ENCODE results near the gene SPP2. TPM values are rescaled to one million over a fixed set of nuclear protein-coding genes. Genes with fewer than 3 reads are reported as not detected.

Gene SPP2, protein sequence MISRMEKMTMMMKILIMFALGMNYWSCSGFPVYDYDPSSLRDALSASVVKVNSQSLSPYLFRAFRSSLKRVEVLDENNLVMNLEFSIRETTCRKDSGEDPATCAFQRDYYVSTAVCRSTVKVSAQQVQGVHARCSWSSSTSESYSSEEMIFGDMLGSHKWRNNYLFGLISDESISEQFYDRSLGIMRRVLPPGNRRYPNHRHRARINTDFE
- not detected for total RNA-seq
- total RNA-seq (2013), result not detected
- 0 to 0.06 (median 0) reads per million in 29 experiments for total RNA-seq

DNA sequence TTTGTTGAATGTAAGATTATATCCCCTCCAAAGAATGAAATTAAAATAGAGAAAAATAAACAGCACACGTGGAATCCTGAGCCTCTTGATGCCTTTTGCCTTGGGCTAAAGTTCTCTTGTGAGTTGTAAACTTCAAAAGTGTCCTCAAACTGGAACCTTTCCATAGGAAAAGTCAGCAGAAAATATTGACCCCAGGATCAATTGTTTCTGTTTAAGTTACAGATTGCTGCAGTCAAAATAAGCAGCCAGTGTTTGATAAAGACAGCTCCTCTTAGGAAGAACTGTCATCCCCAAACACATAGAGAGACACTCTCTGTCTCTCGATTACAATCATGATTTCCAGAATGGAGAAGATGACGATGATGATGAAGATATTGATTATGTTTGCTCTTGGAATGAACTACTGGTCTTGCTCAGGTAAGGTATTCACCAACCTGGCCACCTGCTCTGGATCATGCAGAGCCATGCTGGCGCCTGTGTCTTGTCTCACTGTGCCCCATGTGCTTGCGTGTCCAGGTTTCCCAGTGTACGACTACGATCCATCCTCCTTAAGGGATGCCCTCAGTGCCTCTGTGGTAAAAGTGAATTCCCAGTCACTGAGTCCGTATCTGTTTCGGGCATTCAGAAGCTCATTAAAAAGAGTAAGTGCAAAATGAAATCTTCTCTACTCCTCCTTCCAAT, at the start of gene SPP2:
Gene SPP2, plus strand, starts transcription at position 248 of the 681 bp plus-strand sequence. Its CDS starts 85 bp downstream, at position 333.
- ChIA-PET POLR2A (interaction anchor here in 1 of 2 donors (0.5 kb wide), 1 partner anchor 12 kb away, joined by 3 read pairs; no protein-coding TSS in a partner anchor), CTCF (interaction anchor here in 1 of 2 donors (0.6 kb wide), 1 partner anchor 193 kb away, joined by 3 read pairs; no protein-coding TSS in a partner anchor)

DNA sequence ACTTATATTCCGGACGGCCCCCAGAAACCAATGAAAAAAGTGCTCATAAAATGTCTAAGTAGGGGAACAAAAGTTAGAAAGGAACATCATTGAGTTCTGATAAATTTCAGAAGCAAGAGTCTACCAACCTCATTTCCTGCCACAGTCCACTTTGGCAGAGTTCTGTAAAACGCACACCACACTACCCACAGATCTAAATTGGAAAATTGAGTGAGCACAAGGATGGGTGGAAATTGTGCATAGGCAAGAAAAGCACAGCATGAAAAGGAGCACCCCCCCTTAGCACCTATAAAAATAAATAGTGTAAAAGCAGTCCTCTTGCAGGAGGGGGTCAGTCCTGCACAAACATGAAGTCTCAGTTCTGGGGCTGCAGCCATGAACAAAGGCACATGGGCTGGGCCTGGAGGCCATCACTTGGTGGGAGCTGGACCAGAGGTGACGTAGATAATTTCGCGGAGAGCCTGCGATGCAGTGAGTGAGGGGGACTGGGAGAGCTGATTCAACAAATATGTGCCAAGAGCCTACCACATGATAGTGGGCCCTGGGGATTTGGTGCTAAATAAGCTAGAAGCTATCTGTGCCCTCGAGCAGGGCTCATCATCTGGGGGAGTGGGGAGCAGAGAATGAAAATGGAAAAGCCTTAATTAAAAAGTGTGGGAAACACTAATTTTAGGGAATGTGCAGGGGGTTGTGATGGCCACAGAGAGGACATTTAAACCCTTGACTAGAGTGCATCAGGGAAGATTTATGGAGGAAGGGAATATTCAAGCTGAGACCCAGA, 48.9 kb upstream of the SPP2 start:
- ATAC-seq (replicated peaks in 1 of 4), result peak; percentile 50 to 81 (median 67)
- POLR2A ChIA-PET, result no interaction called here
- no peak overlapping the region for H3K4me3 ChIP-seq (ENCODE audit: control insufficient read depth in 1 of 2, extremely low read depth in 1 of 2, low read length in 1 of 2)

More for the DNA sequence above, at the start of gene SPP2:
- Histone ChIP-seq H3K36me3 (ENCODE audit: control insufficient read depth in 2 of 2, extremely low read depth in 1 of 2, insufficient read depth in 1 of 2, low read length in 1 of 2) (no peaks in the 10 kb centered on the region), H3K27ac (ENCODE audit: low read length) (no peak within 1 kb of the TSS), H3K4me1 (ENCODE audit: control insufficient read depth in 1 of 2, extremely low read depth in 1 of 2, insufficient read depth in 2 of 2, low read length in 2 of 2) (no peaks in the 10 kb centered on the region), H3K27me3 (replicated peaks in 1 of 2; ENCODE audit: control insufficient read depth in 2 of 2, extremely low read depth in 1 of 2, insufficient read depth in 2 of 2, low read length in 1 of 2) (peaks cover 0 to 7% of the 10 kb centered on the region in 2 experiments), H3K4me3 (ENCODE audit: control insufficient read depth in 1 of 2, extremely low read depth in 1 of 2, low read length in 1 of 2) (no peak within 1 kb of the TSS), H3K9me3 (no peaks in the 10 kb centered on the region)
- Mint-ChIP-seq H3K4me1 (peaks cover 0 to 10% (median 6%) of the 10 kb centered on the region in 3 donors), H3K27me3 (peaks cover 0 to 5% of the 10 kb centered on the region in 2 donors), H3K36me3 (no peaks in the 10 kb centered on the region), H3K27ac (no peak within 1 kb of the TSS), H3K4me3 (no peak within 1 kb of the TSS), H3K9me3 (no peaks in the 10 kb centered on the region)
- no peak for DNase-seq
- no peak for ATAC-seq (replicated peaks in 1 of 4)
- 93% methylated on average over 5 of the region's 9 CpGs for WGBS (ENCODE audit: insufficient coverage)

DNA sequence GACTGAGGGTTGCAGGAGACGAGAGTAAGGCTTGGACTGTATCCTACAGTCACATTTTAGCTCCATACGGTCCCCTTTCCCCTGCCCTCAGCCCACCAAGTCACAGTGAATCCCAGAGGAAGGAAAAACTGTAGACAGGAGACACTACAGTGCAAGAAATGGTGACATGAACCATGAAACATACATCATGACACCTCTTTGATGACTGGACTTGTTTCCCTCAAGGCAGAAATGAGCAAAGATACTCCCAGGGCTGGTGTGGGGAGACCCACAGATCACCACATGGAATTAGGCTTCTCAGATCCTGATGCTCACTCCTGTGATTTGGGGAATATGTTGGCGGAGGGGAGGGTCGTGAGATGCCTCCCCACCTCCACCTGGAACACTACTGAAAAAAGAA, 48.2 kb upstream of the SPP2 start:
- H3K4me1 Mint-ChIP-seq, result peaks cover 26 to 52% (median 27%) of the 10 kb centered on the region in 3 donors
- DNase-seq (no peak), ATAC-seq (replicated peaks in 1 of 4) (no peak)
- H3K36me3 ChIP-seq (ENCODE audit: control insufficient read depth in 2 of 2, extremely low read depth in 1 of 2, insufficient read depth in 1 of 2, low read length in 1 of 2), result no peaks in the 10 kb centered on the region
- WGBS (ENCODE audit: insufficient coverage), result 83% methylated on average over 1 of the region's 4 CpGs
- peaks cover 10 to 42% of the 10 kb centered on the region in 2 experiments for H3K4me1 ChIP-seq (ENCODE audit: control insufficient read depth in 1 of 2, extremely low read depth in 1 of 2, insufficient read depth in 2 of 2, low read length in 2 of 2)
- peaks cover 0 to 1% of the 10 kb centered on the region in 2 donors for H3K27me3 Mint-ChIP-seq
- peaks cover 0 to 2% of the 10 kb centered on the region in 2 experiments for H3K27me3 ChIP-seq (replicated peaks in 1 of 2; ENCODE audit: control insufficient read depth in 2 of 2, extremely low read depth in 1 of 2, insufficient read depth in 2 of 2, low read length in 1 of 2)
- H3K9me3 Mint-ChIP-seq, result no peaks in the 10 kb centered on the region
- peak overlapping the region in 1 of 2 donors; percentile 88 for H3K27ac Mint-ChIP-seq
- no peaks in the 10 kb centered on the region for H3K9me3 ChIP-seq
- H3K4me3 ChIP-seq (ENCODE audit: control insufficient read depth in 1 of 2, extremely low read depth in 1 of 2, low read length in 1 of 2), result no peak overlapping the region
- H3K27ac ChIP-seq (ENCODE audit: low read length), result peak overlapping the region; percentile 17
- no peak overlapping the region for H3K4me3 Mint-ChIP-seq
- H3K36me3 Mint-ChIP-seq, result no peaks in the 10 kb centered on the region
- CTCF ChIA-PET, result interaction anchor here (0.6 kb wide), 2 partner anchors 328 to 1827 kb away, joined by 3 to 5 read pairs; no protein-coding TSS in a partner anchor
- POLR2A ChIA-PET, result no interaction called here

More for the DNA sequence above, 48.9 kb upstream of the SPP2 start:
- Mint-ChIP-seq H3K27ac (peak overlapping the region; percentile 80 to 88), H3K36me3 (peaks cover under 1% of the 10 kb centered on the region), H3K4me1 (peaks cover 27 to 53% (median 28%) of the 10 kb centered on the region in 3 donors), H3K9me3 (no peaks in the 10 kb centered on the region), H3K27me3 (peaks cover 0 to 1% of the 10 kb centered on the region in 2 donors), H3K4me3 (peak overlapping the region in 2 of 3 donors; percentile 3 to 52)
- CTCF ChIA-PET, result interaction anchor here (0.6 kb wide), 2 partner anchors 329 to 1826 kb away, joined by 3 to 5 read pairs; no protein-coding TSS in a partner anchor
- DNase-seq, result peak in 3 of 35 experiments; percentile 17 to 37 (median 19)
- Histone ChIP-seq H3K27ac (ENCODE audit: low read length) (peak overlapping the region; percentile 56), H3K9me3 (no peaks in the 10 kb centered on the region), H3K36me3 (ENCODE audit: control insufficient read depth in 2 of 2, extremely low read depth in 1 of 2, insufficient read depth in 1 of 2, low read length in 1 of 2) (no peaks in the 10 kb centered on the region), H3K4me1 (ENCODE audit: control insufficient read depth in 1 of 2, extremely low read depth in 1 of 2, insufficient read depth in 2 of 2, low read length in 2 of 2) (peaks cover 10 to 44% of the 10 kb centered on the region in 2 experiments), H3K27me3 (replicated peaks in 1 of 2; ENCODE audit: control insufficient read depth in 2 of 2, extremely low read depth in 1 of 2, insufficient read depth in 2 of 2, low read length in 1 of 2) (peaks cover 0 to 2% of the 10 kb centered on the region in 2 experiments)
- 93% methylated on average over 5 of the region's 8 CpGs for WGBS (ENCODE audit: insufficient coverage)

DNA sequence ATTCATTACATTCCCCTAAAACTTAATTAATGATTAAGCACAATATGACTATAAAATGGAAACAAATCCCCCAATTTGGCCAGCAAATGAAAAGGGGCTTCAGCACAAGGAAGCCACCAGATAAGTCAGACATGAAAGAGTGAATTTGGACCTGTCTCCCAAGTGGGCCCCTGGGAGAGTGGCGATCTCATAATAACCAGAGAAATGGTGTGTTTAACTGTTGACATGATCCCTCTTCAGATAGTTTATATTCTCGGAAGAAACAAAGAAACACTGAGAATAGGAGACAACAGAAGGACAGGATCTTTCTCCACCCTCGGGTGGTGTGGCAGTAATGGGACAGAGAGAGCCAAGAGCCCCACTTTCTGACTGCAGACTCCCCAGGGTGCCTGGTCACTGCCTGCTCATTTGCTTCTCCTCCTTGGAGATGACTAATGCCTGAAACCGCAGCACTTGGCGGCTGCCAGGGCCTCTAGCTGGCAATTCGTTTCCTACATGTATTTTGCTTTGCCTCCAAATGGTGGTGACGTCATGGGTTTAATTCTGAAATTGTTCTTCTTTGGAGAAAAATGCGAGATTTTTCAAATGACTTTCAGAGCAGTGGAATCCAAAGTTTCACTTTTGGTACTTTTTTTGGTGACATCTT, 46.4 kb upstream of the SPP2 start:
- no peak overlapping the region for H3K4me3 ChIP-seq (ENCODE audit: control insufficient read depth in 1 of 2, extremely low read depth in 1 of 2, low read length in 1 of 2)
- ATAC-seq (replicated peaks in 1 of 4), result no peak
- no peaks in the 10 kb centered on the region for H3K36me3 ChIP-seq (ENCODE audit: control insufficient read depth in 2 of 2, extremely low read depth in 1 of 2, insufficient read depth in 1 of 2, low read length in 1 of 2)
- peaks cover 0 to 2% of the 10 kb centered on the region in 2 donors for H3K27me3 Mint-ChIP-seq
- ChIA-PET CTCF (no interaction called here), POLR2A (no interaction called here)
- DNase-seq, result no peak
- H3K4me1 ChIP-seq (ENCODE audit: control insufficient read depth in 1 of 2, extremely low read depth in 1 of 2, insufficient read depth in 2 of 2, low read length in 2 of 2), result peaks cover 10 to 31% of the 10 kb centered on the region in 2 experiments
- H3K4me1 Mint-ChIP-seq, result peaks cover 22 to 39% (median 22%) of the 10 kb centered on the region in 3 donors
- H3K4me3 Mint-ChIP-seq, result no peak overlapping the region
- H3K9me3 Mint-ChIP-seq, result no peaks in the 10 kb centered on the region
- no peaks in the 10 kb centered on the region for H3K36me3 Mint-ChIP-seq
- WGBS (ENCODE audit: insufficient coverage), result 72% methylated on average over 6 of the region's 8 CpGs
- no peak overlapping the region for H3K27ac ChIP-seq (ENCODE audit: low read length)
- H3K27me3 ChIP-seq (replicated peaks in 1 of 2; ENCODE audit: control insufficient read depth in 2 of 2, extremely low read depth in 1 of 2, insufficient read depth in 2 of 2, low read length in 1 of 2), result peaks cover 0 to 2% of the 10 kb centered on the region in 2 experiments
- H3K9me3 ChIP-seq, result no peaks in the 10 kb centered on the region
- H3K27ac Mint-ChIP-seq, result no peak overlapping the region

DNA sequence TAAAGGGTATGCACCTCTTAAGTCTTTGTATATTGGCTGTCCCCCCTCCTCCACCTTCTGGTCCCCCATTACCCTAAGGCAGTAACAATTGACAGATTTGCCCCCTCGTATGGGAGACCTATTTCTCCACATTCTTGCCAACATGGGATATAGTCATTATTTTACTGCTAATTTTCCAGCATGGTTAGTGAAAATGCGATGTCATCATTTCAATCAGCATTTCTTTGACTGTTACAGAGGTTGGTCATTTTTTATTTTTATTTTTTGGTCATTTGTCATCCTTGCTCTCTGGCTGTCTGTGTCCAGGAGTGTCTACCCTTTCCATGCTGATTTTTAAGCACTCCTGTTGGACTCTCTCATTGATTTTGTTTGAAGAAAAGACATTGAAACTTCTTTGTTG, 45.4 kb upstream of the SPP2 start:
- POLR2A ChIA-PET, result no interaction called here
- WGBS (ENCODE audit: insufficient coverage), result no CpG with 5 or more reads among the region's 2 CpGs

More for the DNA sequence above, 45.4 kb upstream of the SPP2 start:
- Mint-ChIP-seq H3K9me3 (no peaks in the 10 kb centered on the region), H3K4me3 (no peak overlapping the region), H3K27me3 (peaks cover 0 to 2% of the 10 kb centered on the region in 2 donors), H3K4me1 (peaks cover 20 to 32% (median 22%) of the 10 kb centered on the region in 3 donors), H3K36me3 (no peaks in the 10 kb centered on the region), H3K27ac (no peak overlapping the region)
- Histone ChIP-seq H3K9me3 (no peaks in the 10 kb centered on the region), H3K4me3 (ENCODE audit: control insufficient read depth in 1 of 2, extremely low read depth in 1 of 2, low read length in 1 of 2) (no peak overlapping the region), H3K36me3 (ENCODE audit: control insufficient read depth in 2 of 2, extremely low read depth in 1 of 2, insufficient read depth in 1 of 2, low read length in 1 of 2) (no peaks in the 10 kb centered on the region), H3K27ac (ENCODE audit: low read length) (no peak overlapping the region), H3K4me1 (ENCODE audit: control insufficient read depth in 1 of 2, extremely low read depth in 1 of 2, insufficient read depth in 2 of 2, low read length in 2 of 2) (peaks cover 10 to 25% of the 10 kb centered on the region in 2 experiments), H3K27me3 (replicated peaks in 1 of 2; ENCODE audit: control insufficient read depth in 2 of 2, extremely low read depth in 1 of 2, insufficient read depth in 2 of 2, low read length in 1 of 2) (peaks cover 0 to 2% of the 10 kb centered on the region in 2 experiments)
- no peak for ATAC-seq (replicated peaks in 1 of 4)
- CTCF ChIA-PET, result no interaction called here
- no peak for DNase-seq
